ENCODE data around the gene SRBD1.

GRCh38 chr2:45361666-45362065, 249.4 kb downstream of the SRBD1 start:
- no peak for TF ChIP-seq CTCF (IDR thresholded peaks at IDR 0.05; ENCODE audit: low read length)
- no peak for TF ChIP-seq EZH2 (optimal IDR thresholded peaks at IDR 0.05; ENCODE audit: low read depth, low read length)

All from MM.1S (cell line).